Mesendoderm (in vitro differentiated cells): ENCODE measurements around the gene TECTA.
"Not testable (repeated sequence)": the region's sequence is repeated elsewhere in the genome, so short reads cannot be mapped to it uniquely, and the experiment has no call there.

ENCODE experiments used
- DNase-seq: peaks from one replicate; pipeline ENCODE4 v3.0.0; 2013
- H2AK5ac ChIP-seq: 2 replicates; pipeline ENCODE4 v1.6.1; 2013; ENCODE audit warnings: low read length, inconsistent platforms
- H2BK120ac ChIP-seq: 2 replicates; pipeline ENCODE4 v1.6.1; 2013; ENCODE audit warnings: low read depth, mild to moderate bottlenecking, low read length, moderate library complexity, mixed read lengths
- H2BK15ac ChIP-seq: replicated peaks from 2 replicates; pipeline ENCODE4 v1.6.1; 2013; ENCODE audit warnings: low read depth, mild to moderate bottlenecking, moderate library complexity
- H2BK5ac ChIP-seq: 2 replicates; pipeline ENCODE4 v1.6.1; 2013; ENCODE audit warnings: low read length, inconsistent platforms
- H3K18ac ChIP-seq: 2 replicates; pipeline ENCODE4 v1.6.1; 2013; ENCODE audit warnings: mild to moderate bottlenecking, low read length, mixed read lengths
- H3K23ac ChIP-seq: one replicate; pipeline ENCODE4 v1.6.1; 2013; ENCODE audit warnings: low read length
- H3K27ac ChIP-seq: 2 replicates; pipeline ENCODE4 v1.5.1; 2013; ENCODE audit warnings: low read depth, mild to moderate bottlenecking, inconsistent platforms, low read length, moderate library complexity
- H3K27me3 ChIP-seq: 2 replicates; pipeline ENCODE4 v1.6.1; 2013; ENCODE audit warnings: low read length, control low read depth, mild to moderate bottlenecking, inconsistent platforms; ENCODE audit not compliant: insufficient read depth, poor library complexity
- H3K36me3 ChIP-seq: 2 replicates; pipeline ENCODE4 v1.6.1; 2013; ENCODE audit warnings: low read length, inconsistent platforms; ENCODE audit not compliant: control insufficient read depth, insufficient read depth
- H3K4ac ChIP-seq: one replicate; pipeline ENCODE4 v1.6.1; 2013; ENCODE audit warnings: low read depth, mild to moderate bottlenecking, low read length, moderate library complexity
- H3K4me1 ChIP-seq: 2 replicates; pipeline ENCODE4 v1.6.1; 2013; ENCODE audit warnings: low read depth, low read length, inconsistent platforms; ENCODE audit not compliant: control insufficient read depth
- H3K4me2 ChIP-seq: 2 replicates; pipeline ENCODE4 v1.6.1; 2013; ENCODE audit warnings: low read length
- H3K4me3 ChIP-seq: 2 replicates; pipeline ENCODE4 v1.5.1; 2013; ENCODE audit warnings: mild to moderate bottlenecking, low read length
- H3K56ac ChIP-seq: one replicate; pipeline ENCODE4 v1.6.1; 2013; ENCODE audit warnings: low read length
- H3K79me1 ChIP-seq: 2 replicates; pipeline ENCODE4 v1.6.1; 2013; ENCODE audit warnings: low read length, inconsistent platforms
- H3K79me2 ChIP-seq: 2 replicates; pipeline ENCODE4 v1.6.1; 2013; ENCODE audit warnings: mild to moderate bottlenecking, low read length; ENCODE audit not compliant: control insufficient read depth, insufficient read depth
- H3K9ac ChIP-seq: 2 replicates; pipeline ENCODE4 v1.6.1; 2013; ENCODE audit warnings: low read length, inconsistent platforms
- H4K5ac ChIP-seq: one replicate; pipeline ENCODE4 v1.6.1; 2013; ENCODE audit warnings: low read length
- H4K8ac ChIP-seq: one replicate; pipeline ENCODE4 v1.6.1; 2013; ENCODE audit warnings: low read depth, mild to moderate bottlenecking, control low read depth, low read length, moderate library complexity
- WGBS: extraction: QIAGEN DNeasy Blood & Tissue Kit; methylation state at CpG from one replicate; pipeline ENCODE4 v1.1.7; 2013; ENCODE audit warnings: low lambda C conversion rate, missing lambda C conversion rate; ENCODE audit not compliant: insufficient coverage; ENCODE audit errors: extremely low coverage; 5-methylcytosine and 5-hydroxymethylcytosine counted together

The TECTA gene

DNA sequence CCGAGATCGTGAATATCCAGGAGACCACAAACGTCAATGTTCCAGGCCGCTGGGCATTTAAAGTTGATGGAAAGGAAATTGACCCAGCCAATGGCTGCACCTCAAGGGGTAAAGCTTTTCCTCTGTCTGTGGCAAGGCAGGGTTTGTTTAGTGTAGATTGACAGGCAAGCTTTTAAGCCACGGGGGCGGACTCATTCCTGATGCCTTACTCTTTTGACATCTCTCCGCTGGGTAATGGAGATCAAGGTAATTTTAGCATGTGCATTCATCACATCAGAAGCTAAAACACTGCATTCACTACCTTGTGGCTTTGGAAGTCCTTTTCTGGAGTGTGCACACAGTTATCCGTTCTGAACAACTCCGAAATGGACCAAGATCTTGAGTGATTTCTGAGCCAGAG lies 12.6 kb downstream of the TECTA start:
- H4K8ac ChIP-seq, result no peak overlapping the region
- no peaks in the 10 kb centered on the region for H3K4me1 ChIP-seq
- H2BK5ac ChIP-seq, result no peak overlapping the region
- no peak for DNase-seq
- no peak overlapping the region for H3K27ac ChIP-seq
- no peak overlapping the region for H3K23ac ChIP-seq
- H3K79me2 ChIP-seq, result no peaks in the 10 kb centered on the region
- H3K27me3 ChIP-seq, result no peaks in the 10 kb centered on the region
- WGBS, result no CpG with 5 or more reads among the region's 9 CpGs
- no peaks in the 10 kb centered on the region for H3K36me3 ChIP-seq
- H2BK120ac ChIP-seq, result no peak overlapping the region
- H4K5ac ChIP-seq, result no peak overlapping the region
- H3K4me2 ChIP-seq, result no peak overlapping the region
- no peak overlapping the region for H3K4me3 ChIP-seq
- no peak overlapping the region for H3K4ac ChIP-seq
- H2AK5ac ChIP-seq, result no peak overlapping the region
- no peak overlapping the region for H3K56ac ChIP-seq
- H3K79me1 ChIP-seq, result no peaks in the 10 kb centered on the region
- no peak overlapping the region for H2BK15ac ChIP-seq
- no peak overlapping the region for H3K18ac ChIP-seq
- no peak overlapping the region for H3K9ac ChIP-seq

DNA sequence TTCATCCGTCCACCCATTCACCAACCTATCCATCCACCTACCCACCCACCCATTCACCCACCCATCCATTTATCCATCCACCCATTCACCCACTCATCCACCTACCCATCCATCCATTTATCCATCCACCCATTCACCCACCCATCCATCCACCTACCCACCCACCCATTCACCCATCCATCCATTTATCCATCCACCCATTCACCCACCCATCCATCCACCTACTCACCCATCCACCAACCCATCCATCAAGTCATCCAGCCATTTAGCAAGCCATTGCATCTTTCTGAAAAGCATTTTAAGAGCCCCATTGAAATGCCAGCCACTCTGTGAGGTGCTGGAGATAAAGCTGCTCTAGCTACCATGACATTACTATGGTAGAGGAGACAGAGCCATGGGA lies 14.0 kb downstream of the TECTA start:
- not testable (repeated sequence) for H2BK15ac ChIP-seq, H3K79me2 ChIP-seq, H3K27ac ChIP-seq, H2AK5ac ChIP-seq, H3K9ac ChIP-seq, H2BK120ac ChIP-seq, H3K18ac ChIP-seq, H3K4me3 ChIP-seq, H4K8ac ChIP-seq, H3K36me3 ChIP-seq, H3K79me1 ChIP-seq, H3K56ac ChIP-seq, DNase-seq, H3K4me2 ChIP-seq, H3K27me3 ChIP-seq, H2BK5ac ChIP-seq, H3K4ac ChIP-seq, H3K4me1 ChIP-seq, H4K5ac ChIP-seq, H3K23ac ChIP-seq
- no CpG with 5 or more reads among the region's 1 CpG for WGBS

DNA sequence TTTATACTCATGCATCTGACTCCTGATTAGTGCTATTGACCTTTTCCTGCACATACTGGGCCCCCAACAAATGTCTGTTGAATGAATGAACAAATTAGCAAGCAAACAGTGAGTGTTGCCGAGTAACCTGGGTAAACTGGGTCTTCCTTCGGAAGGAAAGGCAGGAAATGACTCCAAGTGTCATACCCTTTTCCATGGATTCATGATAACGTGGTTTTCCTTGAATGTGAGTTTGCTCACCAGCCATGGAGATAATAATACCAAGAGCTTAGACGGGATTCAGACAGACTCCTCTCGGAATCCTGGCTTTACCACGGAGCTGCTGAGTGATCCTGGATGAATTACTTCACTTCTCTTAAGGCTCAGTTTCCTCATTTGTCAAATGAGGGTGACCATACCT lies 16.7 kb downstream of the TECTA start:
- H3K27ac ChIP-seq, result no peak overlapping the region
- WGBS, result no CpG with 5 or more reads among the region's 6 CpGs
- H2BK120ac ChIP-seq, result no peak overlapping the region

DNA sequence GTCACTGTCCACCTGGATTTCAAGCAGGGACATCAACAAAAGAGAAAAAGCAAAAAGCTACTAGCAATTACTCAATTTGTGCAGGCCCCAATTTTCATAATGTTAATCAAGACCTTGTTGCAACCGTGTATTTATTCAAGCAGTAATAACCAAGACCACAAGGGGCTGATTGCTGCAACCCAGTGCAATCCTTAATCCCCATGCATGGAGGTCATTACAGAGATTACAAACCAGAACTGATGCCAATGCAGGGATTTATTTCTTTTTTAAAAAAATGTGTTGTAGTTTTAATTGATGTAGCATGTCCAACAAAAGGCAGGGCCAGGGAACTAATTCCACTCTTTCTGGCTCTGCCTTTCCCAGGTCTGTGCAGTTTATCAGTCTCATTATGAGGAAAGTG lies 18.4 kb downstream of the TECTA start:
- H3K9ac ChIP-seq, result no peak overlapping the region
- H2BK120ac ChIP-seq, result no peak overlapping the region
- H3K4me2 ChIP-seq, result no peak overlapping the region
- H3K27me3 ChIP-seq, result no peaks in the 10 kb centered on the region
- H3K56ac ChIP-seq, result no peak overlapping the region
- no peak overlapping the region for H2BK15ac ChIP-seq
- H3K4ac ChIP-seq, result no peak overlapping the region
- no peak overlapping the region for H3K23ac ChIP-seq
- H4K5ac ChIP-seq, result no peak overlapping the region
- H3K79me2 ChIP-seq, result no peaks in the 10 kb centered on the region
- no peaks in the 10 kb centered on the region for H3K36me3 ChIP-seq
- H2AK5ac ChIP-seq, result no peak overlapping the region
- H3K4me1 ChIP-seq, result no peaks in the 10 kb centered on the region
- H2BK5ac ChIP-seq, result no peak overlapping the region
- WGBS, result no CpG with 5 or more reads among the region's 1 CpG
- H3K4me3 ChIP-seq, result no peak overlapping the region
- no peaks in the 10 kb centered on the region for H3K79me1 ChIP-seq
- no peak overlapping the region for H3K18ac ChIP-seq
- H3K27ac ChIP-seq, result no peak overlapping the region
- DNase-seq, result no peak
- no peak overlapping the region for H4K8ac ChIP-seq

More for the DNA sequence above, 16.7 kb downstream of the TECTA start:
- H3K9ac ChIP-seq, result no peak overlapping the region
- H3K79me1 ChIP-seq, result no peaks in the 10 kb centered on the region
- H3K27me3 ChIP-seq, result no peaks in the 10 kb centered on the region
- DNase-seq, result peak; percentile 14
- no peak overlapping the region for H2BK5ac ChIP-seq
- H3K4me3 ChIP-seq, result no peak overlapping the region
- H3K79me2 ChIP-seq, result no peaks in the 10 kb centered on the region
- H3K36me3 ChIP-seq, result no peaks in the 10 kb centered on the region
- H3K4me2 ChIP-seq, result no peak overlapping the region
- H4K5ac ChIP-seq, result no peak overlapping the region
- H4K8ac ChIP-seq, result no peak overlapping the region
- no peak overlapping the region for H3K4ac ChIP-seq
- H2AK5ac ChIP-seq, result no peak overlapping the region
- H3K4me1 ChIP-seq, result no peaks in the 10 kb centered on the region
- no peak overlapping the region for H3K56ac ChIP-seq
- no peak overlapping the region for H3K18ac ChIP-seq
- no peak overlapping the region for H3K23ac ChIP-seq
- no peak overlapping the region for H2BK15ac ChIP-seq

DNA sequence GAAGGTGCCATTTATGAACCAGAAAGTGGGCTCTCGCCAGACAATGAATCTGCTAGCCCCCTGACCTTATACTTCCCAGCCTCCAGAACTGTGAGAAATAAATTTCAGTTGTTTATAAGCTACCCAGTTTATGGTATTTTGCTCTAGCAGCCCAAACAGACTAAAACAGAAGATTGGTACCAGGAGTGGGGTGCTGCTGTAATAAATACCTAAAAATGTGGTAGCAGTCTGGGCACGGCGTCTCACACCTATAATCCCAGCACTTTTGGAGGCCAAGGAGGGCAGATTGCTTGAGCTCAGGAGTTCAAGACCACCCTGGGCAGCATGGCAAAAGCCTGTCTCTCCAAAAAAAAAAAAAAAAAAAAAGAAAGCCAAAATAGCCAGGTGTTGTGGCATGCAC lies 21.3 kb downstream of the TECTA start:
- no peak overlapping the region for H2BK5ac ChIP-seq
- H2AK5ac ChIP-seq, result no peak overlapping the region
- H2BK120ac ChIP-seq, result no peak overlapping the region
- H3K36me3 ChIP-seq, result no peaks in the 10 kb centered on the region
- no peak overlapping the region for H3K4ac ChIP-seq
- no peaks in the 10 kb centered on the region for H3K79me2 ChIP-seq
- no peak overlapping the region for H3K4me3 ChIP-seq
- H2BK15ac ChIP-seq, result no peak overlapping the region
- no peak overlapping the region for H4K5ac ChIP-seq
- H4K8ac ChIP-seq, result no peak overlapping the region
- WGBS, result no CpG with 5 or more reads among the region's 3 CpGs
- DNase-seq, result no peak
- H3K9ac ChIP-seq, result no peak overlapping the region
- no peak overlapping the region for H3K56ac ChIP-seq
- H3K18ac ChIP-seq, result no peak overlapping the region
- H3K79me1 ChIP-seq, result no peaks in the 10 kb centered on the region
- H3K27ac ChIP-seq, result no peak overlapping the region
- no peak overlapping the region for H3K23ac ChIP-seq
- H3K27me3 ChIP-seq, result no peaks in the 10 kb centered on the region
- H3K4me1 ChIP-seq, result no peaks in the 10 kb centered on the region
- H3K4me2 ChIP-seq, result no peak overlapping the region

DNA sequence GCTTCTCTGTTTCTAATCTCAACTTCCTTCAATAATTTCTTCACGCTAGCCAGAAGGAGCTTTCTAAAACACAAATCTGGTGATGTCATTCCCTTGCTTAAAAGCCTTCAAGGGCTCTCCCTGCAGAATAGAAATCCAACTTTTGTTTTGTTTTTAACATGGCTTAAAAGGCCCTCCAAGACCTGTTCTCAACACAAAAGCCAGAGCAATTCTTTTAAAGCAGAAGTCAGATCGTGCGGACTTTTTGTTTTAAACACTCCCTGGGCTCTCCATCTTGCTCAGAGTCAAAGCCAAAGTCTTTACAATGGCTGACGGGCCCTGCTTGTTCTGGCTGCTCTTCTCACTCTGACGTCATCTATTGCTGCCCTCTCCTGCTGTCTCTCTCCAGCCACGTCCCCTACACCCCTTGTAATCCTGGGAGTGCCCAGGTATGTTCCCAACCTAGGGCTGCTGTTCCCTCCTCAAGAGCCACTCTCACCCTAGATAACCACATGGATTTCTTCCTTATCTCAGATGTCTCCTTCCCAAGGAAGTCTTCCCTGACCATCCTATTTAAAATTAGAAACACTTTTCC lies 22.5 kb downstream of the TECTA start:
- Histone ChIP-seq H4K8ac (no peak overlapping the region), H3K79me1 (no peaks in the 10 kb centered on the region), H3K4ac (no peak overlapping the region), H3K36me3 (no peaks in the 10 kb centered on the region), H2BK120ac (no peak overlapping the region), H3K27me3 (no peaks in the 10 kb centered on the region), H2BK15ac (no peak overlapping the region), H2AK5ac (no peak overlapping the region), H3K9ac (no peak overlapping the region), H2BK5ac (no peak overlapping the region), H3K23ac (no peak overlapping the region), H3K56ac (no peak overlapping the region), H3K79me2 (no peaks in the 10 kb centered on the region), H3K27ac (no peak overlapping the region), H3K4me3 (no peak overlapping the region), H4K5ac (no peak overlapping the region), H3K4me2 (no peak overlapping the region), H3K18ac (no peak overlapping the region), H3K4me1 (no peaks in the 10 kb centered on the region)
- no CpG with 5 or more reads among the region's 6 CpGs for WGBS
- DNase-seq, result no peak
